B cell (primary cell): ENCODE results near the gene CHMP6. TPM values are rescaled to one million over a fixed set of nuclear protein-coding genes. Genes with fewer than 3 reads are reported as not detected.

Experiments
- ATAC-seq: fragments of 200-7000 bp; cut with Tn5 transposase; one replicate; pipeline ENCODE4 v1.10.0; 2021; ENCODE audit warnings: low read depth, mild to moderate bottlenecking, moderate number of reproducible peaks, moderate library complexity
- CTCF ChIA-PET: fragments of 350-600 bp; sonication (Branson Sonifier 250); formaldehyde crosslinking; loops from one replicate; lab custom pipeline; 2021; ENCODE audit warnings: antibody characterized with exemption, inconsistent platforms; lab: Charles Lee
- POLR2A ChIA-PET: fragments of 350-600 bp; sonication (Branson Sonifier 250); formaldehyde crosslinking; loops from one replicate; lab custom pipeline; 2021; ENCODE audit warnings: antibody characterized with exemption; lab: Charles Lee
- DNase-seq: peaks from one replicate; pipeline ENCODE4 v3.0.0; 2013
- H2AFZ ChIP-seq: 2 replicates; pipeline ENCODE4 v1.6.1; 2012; ENCODE audit warnings: mild to moderate bottlenecking, low read depth, low read length; ENCODE audit not compliant: insufficient read depth, poor library complexity, severe bottlenecking
- H3K27ac ChIP-seq, 2 donors: 1 replicate in 1 of 2; 2 replicates in 1 of 2; pipeline ENCODE4 v1.5.1; 2012 to 2013; ENCODE audit warnings: low read length in 2 of 2, mild to moderate bottlenecking in 2 of 2, moderate library complexity in 1 of 2
- H3K27me3 ChIP-seq, 4 experiments: fragments of 200-600 bp in 1 of 4; sonication (generic) in 1 of 4; replicated peaks in 1 of 4; 1 replicate in 2 of 4; 2 replicates in 2 of 4; pipeline versions ENCODE4 v1.6.1 to v1.7.0; 2013 to 2016; ENCODE audit warnings: low read length in 3 of 4, mild to moderate bottlenecking in 2 of 4, mixed read lengths in 1 of 4, moderate library complexity in 1 of 4; ENCODE audit not compliant: insufficient read depth in 4 of 4, control insufficient read depth in 3 of 4; ENCODE audit errors: control extremely low read depth in 1 of 4
- H3K36me3 ChIP-seq, 2 experiments: replicated peaks in 1 of 2; 1 replicate in 1 of 2; 2 replicates in 1 of 2; pipeline versions ENCODE4 v1.6.1 to v1.7.1; 2013; ENCODE audit warnings: low read length in 1 of 2; ENCODE audit not compliant: insufficient read depth in 2 of 2, control insufficient read depth in 1 of 2; ENCODE audit errors: control extremely low read depth in 1 of 2, extremely low read depth in 1 of 2
- H3K4me1 ChIP-seq, 2 donors: fragments of 200-600 bp in 1 of 2; sonication (generic) in 1 of 2; 1 replicate in 1 of 2; 2 replicates in 1 of 2; pipeline versions ENCODE4 v1.5.1 to v1.6.1; 2013 to 2017; ENCODE audit warnings: low read length in 2 of 2; ENCODE audit not compliant: control insufficient read depth in 2 of 2, insufficient read depth in 2 of 2
- H3K4me2 ChIP-seq: replicated peaks from 2 replicates; pipeline ENCODE3; 2012; ENCODE audit warnings: mild to moderate bottlenecking, low read depth, low read length; ENCODE audit not compliant: poor library complexity, severe bottlenecking
- H3K4me3 ChIP-seq, 5 experiments: fragments of 200-600 bp in 1 of 5; sonication (generic) in 1 of 5; 1 replicate in 3 of 5; 2 replicates in 2 of 5; pipeline versions ENCODE4 v1.5.1 to v1.7.0; 2011 to 2016; ENCODE audit warnings: low read length in 4 of 5, mild to moderate bottlenecking in 4 of 5, low read depth in 2 of 5, control low read depth in 1 of 5, moderate library complexity in 1 of 5; ENCODE audit not compliant: insufficient read depth in 1 of 5; ENCODE audit errors: control extremely low read depth in 1 of 5, extremely low read depth in 1 of 5
- H3K79me2 ChIP-seq: fragments of 200-600 bp; sonication (generic); one replicate; pipeline ENCODE4 v1.6.0; 2016; ENCODE audit warnings: low read length; ENCODE audit not compliant: control insufficient read depth, insufficient read depth
- H3K9ac ChIP-seq: fragments of 200-600 bp; sonication (generic); 2 replicates; pipeline ENCODE4 v1.6.1; 2017; ENCODE audit warnings: mild to moderate bottlenecking, low read length, moderate library complexity
- H3K9me3 ChIP-seq, 3 donors: one replicate each; pipeline versions ENCODE4 v1.6.1 to v1.7.1; 2013; ENCODE audit warnings: low read length in 2 of 3; ENCODE audit not compliant: control insufficient read depth in 2 of 3, insufficient read depth in 1 of 3; ENCODE audit errors: control extremely low read depth in 1 of 3
- H4K20me1 ChIP-seq: 2 replicates; pipeline ENCODE4 v1.6.0; 2012; ENCODE audit warnings: mild to moderate bottlenecking, low read length; ENCODE audit not compliant: insufficient read depth, control insufficient read depth, poor library complexity, severe bottlenecking
- H3K27ac Mint-ChIP-seq: one replicate; pipeline ENCODE4 v1.8.0; 2021; ENCODE audit warnings: mixed read lengths
- H3K27me3 Mint-ChIP-seq: one replicate; pipeline ENCODE4 v1.8.0; 2021; ENCODE audit warnings: mixed read lengths
- H3K4me1 Mint-ChIP-seq: one replicate; pipeline ENCODE4 v1.8.0; 2021; ENCODE audit warnings: mixed read lengths
- H3K4me3 Mint-ChIP-seq: one replicate; pipeline ENCODE4 v1.8.0; 2021; ENCODE audit warnings: mixed read lengths
- H3K9me3 Mint-ChIP-seq: one replicate; pipeline ENCODE4 v1.8.0; 2022; ENCODE audit warnings: mixed read lengths; ENCODE audit not compliant: insufficient read depth
- CTCF ChIP-seq: fragments of 200-600 bp; IDR thresholded peaks from one replicate; pipeline ENCODE4 v1.8.0; 2022; ENCODE audit warnings: antibody characterized with exemption, mild to moderate bottlenecking
- EZH2 ChIP-seq: IDR thresholded peaks from 2 replicates; pipeline ENCODE4 v1.6.1; 2012; ENCODE audit warnings: borderline replicate concordance, low read depth, mild to moderate bottlenecking, moderate library complexity, low read length; ENCODE audit not compliant: insufficient read depth, poor library complexity, severe bottlenecking
- WGBS: methylation state at CpG from one replicate; pipeline ENCODE4 v1.1.5; 2013; ENCODE audit warnings: missing lambda C conversion rate; ENCODE audit not compliant: insufficient coverage; 5-methylcytosine and 5-hydroxymethylcytosine counted together
- intact Hi-C: fragments of 100-400 bp; cut with micrococcal nuclease; formaldehyde crosslinking; loops from one replicate; pipeline ENCODE4 v1.10.0; 2022
- polyA plus RNA-seq: library from polyadenylated mRNA; depleted of rRNA; stranded (reverse); fragments of >200 nt; gene quantifications from 2 replicates; pipeline ENCODE4 v1.2.3, GENCODE V29; 2012
- total RNA-seq, 2 donors: library from RNA; stranded (reverse); fragments of 120-200 nt in 1 of 2; gene quantifications; 1 replicate in 1 of 2; 2 replicates in 1 of 2; pipeline versions ENCODE4 v1.2.3 to v1.2.4, GENCODE V29; 2013 to 2022

Gene CHMP6
- total and polyA plus RNA-seq, 2 donors (not counting 1 experiment from before 2014, with no cell fraction given), result 21.2 to 46.2 TPM

GRCh38 chr17:80997424-80998117, 5.9 kb downstream of the CHMP6 start:
- no peak overlapping the region for H3K4me3 Mint-ChIP-seq
- ATAC-seq, result no peak
- 94% methylated on average over 32 of the region's 32 CpGs for WGBS

More at GRCh38 chr17:80997424-80998117, 5.9 kb downstream of the CHMP6 start:
- Histone ChIP-seq H4K20me1 (peaks cover 18% of the 10 kb centered on the region), H3K79me2 (no peaks in the 10 kb centered on the region), H3K36me3 (peaks cover 0 to 43% of the 10 kb centered on the region in 2 experiments), H3K9ac (no peak overlapping the region), H3K4me3 (no peak overlapping the region), H3K27me3 (peaks cover 0 to 2% (median 0%) of the 10 kb centered on the region in 4 experiments), H2AFZ (no peak overlapping the region), H3K4me1 (peaks cover 10% of the 10 kb centered on the region in 2 donors), H3K4me2 (no peak overlapping the region), H3K27ac (no peak overlapping the region), H3K9me3 (no peaks in the 10 kb centered on the region)
- H3K27ac Mint-ChIP-seq, result no peak overlapping the region
- H3K4me1 Mint-ChIP-seq, result peaks cover 7% of the 10 kb centered on the region
- intact Hi-C loops, result no loop called here
- ChIA-PET CTCF (no interaction called here), POLR2A (no interaction called here)
- peaks cover 5% of the 10 kb centered on the region for H3K27me3 Mint-ChIP-seq
- TF ChIP-seq EZH2 (no peak), CTCF (no peak)
- DNase-seq, result peak; percentile 10
- no peaks in the 10 kb centered on the region for H3K9me3 Mint-ChIP-seq
